ENCODE results near the gene LRRN4CL. TPM values are rescaled to one million over a fixed set of nuclear protein-coding genes. Genes with fewer than 3 reads are reported as not detected.
A peak's percentile ranks its signal among the peaks of the same experiment; 100 is the strongest.
"Not testable (repeated sequence)": the region's sequence is repeated elsewhere in the genome, so short reads cannot be mapped to it uniquely, and the experiment has no call there.

The LRRN4CL gene
- total RNA-seq, 2 experiments from 2014 or later: 0.16 to 0.21 TPM

GRCh38 chr11:62716206-62716605 lies 26.9 kb upstream of the LRRN4CL start:
- peak overlapping the region; percentile 3 for H3K27ac Mint-ChIP-seq
- H3K4me1 Mint-ChIP-seq: peaks cover 49% of the 10 kb centered on the region
- H3K36me3 Mint-ChIP-seq: peaks cover 48% of the 10 kb centered on the region
- H3K9me3 Mint-ChIP-seq: no peaks in the 10 kb centered on the region
- no peak for DNase-seq
- no peaks in the 10 kb centered on the region for H3K27me3 Mint-ChIP-seq
- no peak overlapping the region for H3K4me3 Mint-ChIP-seq

DNA sequence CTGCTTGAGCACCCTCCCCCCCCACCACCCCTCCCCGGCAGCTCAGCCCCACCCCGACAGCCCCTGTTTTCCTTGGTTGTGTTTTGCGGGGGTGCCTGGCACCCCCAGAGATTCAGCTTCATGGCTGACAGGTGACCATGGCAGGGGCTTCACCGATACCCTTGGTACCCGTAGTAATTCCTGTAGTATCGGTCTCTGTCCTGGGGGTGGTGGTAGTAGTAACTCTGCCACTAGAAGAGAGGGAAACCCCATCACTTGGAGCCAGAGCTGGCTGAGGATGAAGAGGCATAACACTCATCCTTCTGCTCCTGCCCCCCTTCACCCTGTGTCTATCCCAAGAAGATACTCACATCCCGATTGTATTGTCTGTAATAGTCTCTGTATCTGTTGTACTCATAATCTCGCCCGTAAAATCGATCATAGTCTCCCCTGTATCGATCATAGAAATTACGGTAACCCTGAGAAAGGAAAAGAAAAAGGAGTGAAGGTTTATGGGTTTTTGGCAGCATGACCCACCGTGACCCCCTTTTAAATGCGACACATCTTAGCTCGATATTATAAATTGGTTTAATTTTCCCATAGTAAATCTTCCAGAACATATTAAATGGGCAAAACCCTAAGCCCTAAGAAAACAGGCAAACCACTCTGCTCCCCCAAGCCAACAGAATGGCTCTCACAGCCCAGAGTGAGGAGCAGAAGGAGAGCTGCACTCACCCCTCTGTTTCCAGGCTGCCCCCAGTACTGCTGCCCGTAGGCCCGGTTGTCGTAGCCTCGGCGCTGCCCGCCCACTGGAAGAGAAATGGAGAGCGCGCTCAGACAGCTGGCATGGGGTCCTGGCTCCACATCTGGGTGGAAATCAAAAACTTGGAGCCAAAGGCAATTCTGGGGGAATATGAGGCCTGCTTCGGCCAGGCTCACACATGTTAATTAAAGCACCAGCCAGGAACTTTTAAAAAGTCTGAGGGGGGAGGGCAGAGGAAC lies 26.1 kb upstream of the LRRN4CL start:
- peaks cover 49% of the 10 kb centered on the region for H3K4me1 Mint-ChIP-seq
- peak overlapping the region; percentile 34 for H3K27ac Mint-ChIP-seq
- no peak overlapping the region for H3K4me3 Mint-ChIP-seq
- peaks cover 53% of the 10 kb centered on the region for H3K36me3 Mint-ChIP-seq
- H3K27me3 Mint-ChIP-seq: no peaks in the 10 kb centered on the region
- H3K9me3 Mint-ChIP-seq: no peaks in the 10 kb centered on the region
- DNase-seq: no peak

GRCh38 chr11:62713343-62713742 lies 24.0 kb upstream of the LRRN4CL start:
- Mint-ChIP-seq H3K27me3 (no peaks in the 10 kb centered on the region), H3K36me3 (peaks cover 54% of the 10 kb centered on the region), H3K27ac (peak overlapping the region; percentile 89), H3K4me3 (no peak overlapping the region), H3K4me1 (peaks cover 56% of the 10 kb centered on the region), H3K9me3 (no peaks in the 10 kb centered on the region)
- DNase-seq: no peak

DNA sequence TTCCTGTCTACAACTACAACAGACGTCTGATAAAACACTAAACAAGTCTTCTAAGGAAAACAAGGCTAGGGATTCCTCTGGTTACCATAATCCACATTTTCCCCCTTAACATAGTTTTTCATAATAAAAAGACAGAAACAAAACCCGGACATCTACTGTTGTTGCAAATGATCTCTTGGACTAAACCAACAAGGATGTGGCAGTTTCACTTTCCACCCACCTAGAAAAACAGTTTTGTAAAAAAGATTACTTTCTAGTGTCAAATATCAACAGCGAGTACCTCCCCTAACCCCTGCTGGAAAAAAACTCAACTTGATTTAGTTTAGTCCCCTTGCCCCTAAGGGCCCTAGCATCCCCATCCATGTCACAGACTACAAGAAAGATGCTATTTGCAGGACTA lies 23.5 kb upstream of the LRRN4CL start:
- Mint-ChIP-seq H3K9me3 (no peaks in the 10 kb centered on the region), H3K27ac (peak overlapping the region; percentile 89), H3K4me3 (peak overlapping the region; percentile 5), H3K27me3 (no peaks in the 10 kb centered on the region), H3K36me3 (peaks cover 49% of the 10 kb centered on the region), H3K4me1 (peaks cover 57% of the 10 kb centered on the region)
- DNase-seq: no peak

DNA sequence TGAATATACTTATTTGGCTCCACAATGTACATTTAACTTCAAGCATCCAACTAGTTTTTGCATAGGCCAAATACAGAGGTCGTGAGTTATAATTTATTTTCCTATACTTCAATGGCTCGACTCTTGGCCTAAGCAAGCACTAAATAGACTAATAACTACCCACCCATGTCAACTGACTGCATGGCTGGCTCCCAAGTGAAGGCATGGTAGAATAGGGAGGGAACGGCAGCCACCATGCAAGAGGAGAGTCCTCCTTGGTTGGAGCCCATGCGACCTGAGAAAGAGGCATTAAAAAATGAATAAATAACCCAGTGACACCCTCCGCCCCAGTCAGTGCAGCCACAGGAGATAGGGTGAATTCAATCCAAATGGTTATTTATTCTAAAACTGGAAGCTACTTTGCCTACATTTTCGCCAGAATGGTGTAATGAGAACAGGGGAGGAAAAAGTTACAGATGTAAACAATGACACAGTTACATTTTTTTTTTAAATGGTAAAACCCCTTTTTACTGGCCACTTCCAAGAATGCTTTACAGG lies 23.0 kb upstream of the LRRN4CL start:
- Mint-ChIP-seq H3K36me3 (peaks cover 50% of the 10 kb centered on the region), H3K9me3 (no peaks in the 10 kb centered on the region), H3K4me1 (peaks cover 62% of the 10 kb centered on the region), H3K4me3 (no peak overlapping the region), H3K27ac (peak overlapping the region; percentile 89), H3K27me3 (no peaks in the 10 kb centered on the region)
- DNase-seq: no peak

DNA sequence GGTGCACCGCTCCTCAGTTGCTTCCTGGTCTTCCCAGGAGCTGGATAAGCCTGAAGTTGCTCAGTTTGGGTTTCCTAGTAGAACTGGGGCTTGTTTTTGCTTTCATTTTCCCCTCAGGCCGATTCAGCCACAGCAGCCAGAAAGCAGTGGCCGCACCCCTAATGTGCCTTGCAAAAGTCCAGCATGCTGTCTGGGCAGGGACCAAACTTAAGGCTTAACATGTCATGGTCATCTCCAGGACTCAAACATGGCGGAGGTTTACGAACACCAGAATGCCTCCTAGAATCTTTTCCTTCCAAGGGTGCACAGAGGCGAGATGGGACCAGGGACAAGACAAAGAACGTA lies 20.6 kb upstream of the LRRN4CL start:
- Mint-ChIP-seq H3K4me1 (peaks cover 66% of the 10 kb centered on the region), H3K36me3 (peaks cover 45% of the 10 kb centered on the region)
- peak; percentile 16 for DNase-seq

GRCh38 chr11:62709247-62710000 lies 20.1 kb upstream of the LRRN4CL start:
- Mint-ChIP-seq H3K4me3 (peak overlapping the region; percentile 94), H3K9me3 (no peaks in the 10 kb centered on the region), H3K27me3 (no peaks in the 10 kb centered on the region), H3K36me3 (peaks cover 46% of the 10 kb centered on the region), H3K27ac (peak overlapping the region; percentile 98), H3K4me1 (peaks cover 62% of the 10 kb centered on the region)
- DNase-seq: peak; percentile 93

More for the DNA sequence above, 20.6 kb upstream of the LRRN4CL start:
- Mint-ChIP-seq H3K4me3 (peak overlapping the region; percentile 94), H3K27me3 (no peaks in the 10 kb centered on the region), H3K27ac (peak overlapping the region; percentile 98), H3K9me3 (no peaks in the 10 kb centered on the region)

- Mint-ChIP-seq H3K9me3 (no peaks in the 10 kb centered on the region), H3K27ac (peak overlapping the region; percentile 98), H3K4me3 (peak overlapping the region; percentile 94), H3K27me3 (no peaks in the 10 kb centered on the region), H3K4me1 (peaks cover 57% of the 10 kb centered on the region), H3K36me3 (peaks cover 41% of the 10 kb centered on the region)
- peak; percentile 56 for DNase-seq
These were observed 19.5 kb upstream of the LRRN4CL start for GRCh38 chr11:62708793-62709192.

GRCh38 chr11:62708392-62708791 lies 19.1 kb upstream of the LRRN4CL start:
- no peaks in the 10 kb centered on the region for H3K27me3 Mint-ChIP-seq
- peaks cover 53% of the 10 kb centered on the region for H3K4me1 Mint-ChIP-seq
- no peak for DNase-seq
- H3K36me3 Mint-ChIP-seq: peaks cover 39% of the 10 kb centered on the region
- peak overlapping the region; percentile 98 for H3K27ac Mint-ChIP-seq
- H3K9me3 Mint-ChIP-seq: no peaks in the 10 kb centered on the region
- peak overlapping the region; percentile 94 for H3K4me3 Mint-ChIP-seq

DNA sequence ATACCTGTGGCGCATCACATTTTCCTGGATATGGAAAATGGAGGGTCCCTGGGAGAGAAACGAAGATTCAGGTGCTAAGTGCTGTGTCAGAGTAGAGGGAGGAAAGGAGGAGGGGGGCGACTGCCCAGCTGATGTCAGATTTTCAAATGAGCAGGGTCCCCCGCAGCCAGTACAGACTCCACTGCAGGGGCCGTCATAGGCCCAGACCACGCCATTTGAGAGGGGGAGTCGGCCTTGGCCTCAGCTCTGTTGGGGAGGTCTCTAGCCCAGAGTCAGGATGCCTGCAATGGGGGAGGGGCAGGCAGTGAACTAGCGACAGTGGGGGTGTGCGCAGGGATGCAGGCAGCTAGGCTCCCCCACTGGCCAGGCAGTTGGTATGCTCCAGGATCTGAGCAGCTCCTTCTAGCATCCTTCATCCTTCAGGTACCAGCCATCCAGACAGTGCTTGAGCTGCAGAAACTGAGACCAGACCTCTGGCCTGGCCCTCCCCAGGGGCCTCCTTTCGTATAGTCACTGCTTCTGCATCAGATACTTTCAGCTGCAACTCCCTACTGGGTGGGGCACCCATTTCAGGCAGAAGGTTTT lies 18.0 kb upstream of the LRRN4CL start, which contains the start of the genes BSCL2 and GNG3:
Gene BSCL2, minus strand, starts transcription at position 148 of the 585 bp plus-strand sequence. CDS start 229 bp downstream, outside the sequence.
Gene GNG3, plus strand, starts transcription at position 400 of the 585 bp plus-strand sequence. CDS start 620 bp downstream, outside the sequence.
- H3K9me3 Mint-ChIP-seq: no peaks in the 10 kb centered on the region
- peak within 1 kb of the TSS; percentile 94 for H3K4me3 Mint-ChIP-seq
- H3K27ac Mint-ChIP-seq: peak within 1 kb of the TSS; percentile 98
- peaks cover 36% of the 10 kb centered on the region for H3K36me3 Mint-ChIP-seq
- no peak for DNase-seq
- no peaks in the 10 kb centered on the region for H3K27me3 Mint-ChIP-seq
- peaks cover 43% of the 10 kb centered on the region for H3K4me1 Mint-ChIP-seq

DNA sequence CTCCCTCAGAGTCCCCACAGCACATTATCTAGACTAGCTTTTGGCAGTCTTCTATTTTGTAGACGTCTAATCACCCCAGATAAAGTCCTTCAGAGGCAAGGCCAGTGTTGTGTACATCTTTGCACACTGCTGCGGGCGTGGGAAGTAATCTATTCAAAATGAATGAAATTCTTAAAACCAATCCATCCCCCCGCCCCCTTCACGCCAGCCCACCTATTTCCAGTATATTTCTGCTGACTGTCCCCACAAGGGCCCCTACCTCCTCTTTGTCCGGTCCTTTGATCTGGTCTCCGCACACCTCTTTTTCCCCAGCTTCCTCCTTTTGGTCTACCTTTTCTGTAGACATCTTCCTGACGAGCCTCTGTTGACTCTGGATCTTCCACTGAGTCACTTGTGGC lies 17.5 kb upstream of the LRRN4CL start:
- DNase-seq: no peak
- Mint-ChIP-seq H3K27ac (no peak overlapping the region), H3K27me3 (no peaks in the 10 kb centered on the region), H3K4me3 (peak overlapping the region; percentile 56), H3K9me3 (no peaks in the 10 kb centered on the region), H3K36me3 (peaks cover 37% of the 10 kb centered on the region), H3K4me1 (peaks cover 39% of the 10 kb centered on the region)

DNA sequence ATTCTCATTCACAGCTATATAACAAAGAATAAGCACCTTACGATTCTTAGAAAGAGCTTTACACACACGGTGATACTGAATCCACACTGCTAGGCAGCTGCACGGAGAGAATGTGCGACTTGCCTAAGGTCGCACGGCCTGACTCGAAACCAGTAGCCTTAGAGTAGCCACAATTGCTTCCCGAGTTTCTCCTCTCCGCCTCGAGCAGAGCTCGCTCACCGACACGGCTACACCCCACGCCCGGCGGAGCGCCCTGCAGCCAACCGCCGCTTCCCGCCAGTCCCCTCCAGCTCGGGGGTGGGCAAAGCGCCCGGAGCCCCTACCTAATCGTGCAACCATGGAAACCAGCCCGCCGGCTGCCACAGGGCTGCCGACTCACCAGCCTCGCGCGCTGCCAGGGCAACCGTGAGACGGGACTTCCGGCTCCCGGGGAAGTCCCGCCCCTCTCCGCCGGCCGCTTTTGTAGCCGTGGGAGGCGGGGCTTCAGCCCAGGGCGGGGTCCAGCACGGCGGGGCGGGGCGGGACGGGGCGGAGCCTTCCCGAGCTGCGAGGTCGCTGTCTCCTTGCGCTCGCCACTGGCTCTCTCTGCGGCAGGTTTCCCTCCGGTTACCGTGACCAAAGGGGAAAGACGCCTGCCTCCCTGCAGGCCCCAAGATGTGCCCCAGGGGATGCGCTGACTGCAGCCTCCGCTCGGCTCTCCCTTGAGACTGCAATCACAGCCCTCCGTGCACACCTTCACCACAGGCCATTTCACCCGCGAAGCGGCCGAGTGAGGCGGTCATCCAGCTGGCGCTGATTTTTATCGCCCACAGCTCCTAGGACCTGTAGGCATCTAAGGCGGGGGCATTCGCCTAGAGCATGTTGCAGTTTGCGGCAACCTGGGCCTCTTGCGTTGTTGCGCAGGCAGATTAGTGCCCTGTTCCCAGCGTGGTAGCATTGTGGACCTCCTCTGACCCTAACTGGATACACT lies 16.8 kb upstream of the LRRN4CL start:
- no peaks in the 10 kb centered on the region for H3K9me3 Mint-ChIP-seq
- peaks cover 39% of the 10 kb centered on the region for H3K4me1 Mint-ChIP-seq
- no peaks in the 10 kb centered on the region for H3K27me3 Mint-ChIP-seq
- H3K36me3 Mint-ChIP-seq: peaks cover 35% of the 10 kb centered on the region
- H3K4me3 Mint-ChIP-seq: peak overlapping the region; percentile 85
- H3K27ac Mint-ChIP-seq: peak overlapping the region; percentile 76
- DNase-seq: peak; percentile 94

- Mint-ChIP-seq H3K27ac (peak overlapping the region; percentile 76), H3K4me1 (peaks cover 39% of the 10 kb centered on the region), H3K9me3 (no peaks in the 10 kb centered on the region), H3K36me3 (peaks cover 27% of the 10 kb centered on the region), H3K4me3 (peak overlapping the region; percentile 85), H3K27me3 (no peaks in the 10 kb centered on the region)
- no peak for DNase-seq
These were observed 16.1 kb upstream of the LRRN4CL start for GRCh38 chr11:62705413-62705812.

DNA sequence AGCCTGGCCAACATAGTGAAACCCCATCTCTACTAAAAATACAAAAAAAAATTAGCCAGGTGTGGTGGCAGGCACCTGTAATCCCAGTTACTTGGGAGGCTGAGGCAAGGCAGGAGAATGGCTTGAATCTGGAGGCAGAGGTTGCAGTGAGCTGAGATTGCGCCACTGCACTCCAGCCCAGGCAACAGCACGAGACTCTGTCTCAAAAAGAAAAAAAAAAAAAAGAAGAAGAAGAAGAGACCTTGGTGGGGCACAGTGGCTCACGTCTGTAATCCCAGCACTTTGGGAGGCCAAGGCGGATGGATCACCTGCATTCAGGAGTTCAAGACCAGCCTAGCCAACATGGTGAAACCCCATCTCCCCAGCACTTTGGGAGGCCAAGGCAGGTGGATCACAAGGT lies 14.6 kb upstream of the LRRN4CL start:
- Mint-ChIP-seq H3K4me1 (peaks cover 28% of the 10 kb centered on the region), H3K36me3 (peaks cover 16% of the 10 kb centered on the region)
- H3K27me3 Mint-ChIP-seq, H3K4me3 Mint-ChIP-seq, DNase-seq, H3K27ac Mint-ChIP-seq, H3K9me3 Mint-ChIP-seq: not testable (repeated sequence)

Data from activated naive CD8-positive, alpha-beta T cell treated with anti-CD3 and anti-CD28 coated beads for 36 hours (primary cell).